K562 (cell line): ENCODE measurements around the gene SUDS3. TPM values are rescaled to one million over a fixed set of nuclear protein-coding genes. Genes with fewer than 3 reads are reported as not detected.
A peak's percentile ranks its signal among the peaks of the same experiment; 100 is the strongest.

Experiments
- ATF3 ChIP-seq, 2 experiments: fragments of 450-650 bp in 1 of 2; sonication (generic) in 1 of 2; formaldehyde crosslinking in 1 of 2; IDR thresholded peaks in 1 of 2; conservative IDR thresholded peaks in 1 of 2; 2 replicates each; pipeline versions ENCODE4 v1.6.1 to v1.8.1; 2016 to 2023; ENCODE audit warnings: mild to moderate bottlenecking in 2 of 2, moderate library complexity in 2 of 2, inconsistent platforms in 1 of 2, missing genetic modification reagents in 1 of 2
- CBFB ChIP-seq: sonication (generic); formaldehyde crosslinking; IDR thresholded peaks from 2 replicates; pipeline ENCODE4 v1.4.0; 2020; ENCODE audit warnings: mild to moderate bottlenecking, missing genetic modification reagents
- CEBPB ChIP-seq: fragments of 450-650 bp; IDR thresholded peaks from 2 replicates; pipeline ENCODE4 v1.6.1; 2016; ENCODE audit warnings: missing genetic modification characterization, missing compliant biosample characterization
- EP300 ChIP-seq: IDR thresholded peaks from 2 replicates; pipeline ENCODE4 v1.6.1; 2012; ENCODE audit warnings: low read length, improper control_type of control experiment
- HNRNPLL ChIP-seq: fragments of 200-400 bp; formaldehyde crosslinking; IDR thresholded peaks from 2 replicates; pipeline ENCODE4 v1.6.1; 2017; ENCODE audit warnings: low read length, low read depth, mild to moderate bottlenecking; ENCODE audit not compliant: poor library complexity, severe bottlenecking
- MLLT1 ChIP-seq, 2 experiments: fragments of 450-650 bp; IDR thresholded peaks; 2 replicates each; pipeline ENCODE4 v1.6.1; 2016
- NEUROD1 ChIP-seq: fragments of 150-350 bp; IDR thresholded peaks from 2 replicates; pipeline ENCODE4 v1.6.1; 2014; ENCODE audit warnings: borderline replicate concordance, low read length, low read depth; ENCODE audit not compliant: partially characterized antibody
- PHF8 ChIP-seq: fragments of 200-600 bp; sonication (generic); IDR thresholded peaks from 2 replicates; pipeline ENCODE4 v1.6.1; 2012; ENCODE audit warnings: mixed run types, mild to moderate bottlenecking, inconsistent platforms, low read length, moderate library complexity, borderline replicate concordance
- SNRNP70 ChIP-seq: fragments of 200-400 bp; formaldehyde crosslinking; optimal IDR thresholded peaks from 2 replicates; pipeline ENCODE3; 2017; ENCODE audit warnings: low read depth, low read length
- SRSF7 ChIP-seq: fragments of 200-400 bp; formaldehyde crosslinking; optimal IDR thresholded peaks from 2 replicates; pipeline ENCODE3; 2017; ENCODE audit warnings: mild to moderate bottlenecking, low read depth, low read length
- THAP7 ChIP-seq: fragments of 250-450 bp; sonication (Bioruptor Pico); IDR thresholded peaks from 2 replicates; pipeline ENCODE4 v1.5.0; 2021
- ZNF24 ChIP-seq: fragments of 450-650 bp; IDR thresholded peaks from 2 replicates; pipeline ENCODE4 v1.6.1; 2016
- ZNF253 ChIP-seq: fragments of 250-450 bp; sonication (Bioruptor Pico); conservative IDR thresholded peaks from 2 replicates; pipeline ENCODE4 v1.6.1; 2021; ENCODE audit warnings: mild to moderate bottlenecking
- polyA plus RNA-seq, 8 experiments: library from polyadenylated mRNA; depleted of rRNA in 4 of 8; stranded (reverse) in 5 of 8; unstranded in 3 of 8; fragments of >200 nt; fragmentation: Nextera tagmentation in 2 of 8; fragmentation: Illumina TruSeq in 1 of 8; extraction: Ambion mirVana in 2 of 8; extraction: Trizol in 1 of 8; gene quantifications; 2 replicates each; pipeline versions ENCODE4 v1.2.1 to v1.2.3, GENCODE V29; 2011 to 2014; ENCODE audit warnings: inconsistent platforms in 1 of 8, missing spikeins in 1 of 8
- total RNA-seq, 7 experiments: library from RNA; depleted of rRNA in 6 of 7; stranded (reverse); fragments of >200 nt in 6 of 7; fragmentation: Illumina TruSeq in 2 of 7; extraction: Trizol in 2 of 7; gene quantifications; 2 replicates each; pipeline versions ENCODE4 v1.2.1 to v1.2.3, GENCODE V29; 2011 to 2021; ENCODE audit warnings: low replicate concordance in 1 of 7

SUDS3 gene
- total and polyA plus RNA-seq, 9 of the 15 experiments (the other 6 are each of a cell fraction or from before 2014, with no cell fraction given) = 6.6 to 30.5 (median 23.3) TPM

GRCh38 chr12:118357257-118358007 lies 18.9 kb upstream of the SUDS3 start (continued):
- TF ChIP-seq CEBPB (tag) = no peak
- TF ChIP-seq PHF8 = no peak
- TF ChIP-seq THAP7 (CRISPR knock-in tag) = no peak
- no peak for TF ChIP-seq HNRNPLL
- peak; percentile 79 for TF ChIP-seq ATF3 (IDR thresholded peaks at IDR 0.05)
- TF ChIP-seq ATF3 (CRISPR knock-in tag; conservative IDR thresholded peaks at IDR 0.05) = no peak
- no peak for TF ChIP-seq ZNF24
- TF ChIP-seq ZNF253 (CRISPR knock-in tag) = no peak
- TF ChIP-seq NEUROD1 = peak; percentile 36
- no peak for TF ChIP-seq CBFB (CRISPR knock-in tag)
- TF ChIP-seq EP300 = peak; percentile 71
- no peak for TF ChIP-seq SNRNP70
- TF ChIP-seq MLLT1 (IDR thresholded peaks at IDR 0.05) = no peak
- no peak for TF ChIP-seq SRSF7
